ENCODE measurements around the gene LIPT2. TPM values are rescaled to one million over a fixed set of nuclear protein-coding genes. Genes with fewer than 3 reads are reported as not detected.

Gene LIPT2
- total RNA-seq, 4 donors from 2014 or later = 2.2 to 4.7 (median 3.4) TPM

DNA sequence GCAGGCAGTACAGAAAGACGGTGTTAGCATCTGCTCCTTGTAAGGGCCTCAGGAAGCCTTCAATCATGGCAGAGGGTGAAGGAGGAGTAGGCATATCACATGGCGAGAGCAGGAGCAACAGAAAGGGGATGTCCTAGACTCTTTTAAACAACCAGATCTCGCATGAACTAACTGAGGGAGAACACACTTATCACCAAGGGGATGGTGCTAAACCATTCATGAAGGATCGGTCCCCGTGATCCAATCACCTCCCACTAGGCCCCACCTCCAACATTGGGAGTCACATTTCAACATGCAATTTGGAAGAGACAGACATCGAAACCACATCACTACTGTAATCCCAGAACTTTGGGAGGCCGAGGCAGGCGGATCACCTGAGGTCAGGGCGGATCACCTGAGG is 39.9 kb upstream of the LIPT2 start:
- no peak for DNase-seq (ENCODE audit: low spot score)
- ATAC-seq (ENCODE audit: low FRiP score) = no peak
- TF ChIP-seq, protein P1, sequence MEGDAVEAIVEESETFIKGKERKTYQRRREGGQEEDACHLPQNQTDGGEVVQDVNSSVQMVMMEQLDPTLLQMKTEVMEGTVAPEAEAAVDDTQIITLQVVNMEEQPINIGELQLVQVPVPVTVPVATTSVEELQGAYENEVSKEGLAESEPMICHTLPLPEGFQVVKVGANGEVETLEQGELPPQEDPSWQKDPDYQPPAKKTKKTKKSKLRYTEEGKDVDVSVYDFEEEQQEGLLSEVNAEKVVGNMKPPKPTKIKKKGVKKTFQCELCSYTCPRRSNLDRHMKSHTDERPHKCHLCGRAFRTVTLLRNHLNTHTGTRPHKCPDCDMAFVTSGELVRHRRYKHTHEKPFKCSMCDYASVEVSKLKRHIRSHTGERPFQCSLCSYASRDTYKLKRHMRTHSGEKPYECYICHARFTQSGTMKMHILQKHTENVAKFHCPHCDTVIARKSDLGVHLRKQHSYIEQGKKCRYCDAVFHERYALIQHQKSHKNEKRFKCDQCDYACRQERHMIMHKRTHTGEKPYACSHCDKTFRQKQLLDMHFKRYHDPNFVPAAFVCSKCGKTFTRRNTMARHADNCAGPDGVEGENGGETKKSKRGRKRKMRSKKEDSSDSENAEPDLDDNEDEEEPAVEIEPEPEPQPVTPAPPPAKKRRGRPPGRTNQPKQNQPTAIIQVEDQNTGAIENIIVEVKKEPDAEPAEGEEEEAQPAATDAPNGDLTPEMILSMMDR (IDR thresholded peaks at IDR 0.05) = no peak

DNA sequence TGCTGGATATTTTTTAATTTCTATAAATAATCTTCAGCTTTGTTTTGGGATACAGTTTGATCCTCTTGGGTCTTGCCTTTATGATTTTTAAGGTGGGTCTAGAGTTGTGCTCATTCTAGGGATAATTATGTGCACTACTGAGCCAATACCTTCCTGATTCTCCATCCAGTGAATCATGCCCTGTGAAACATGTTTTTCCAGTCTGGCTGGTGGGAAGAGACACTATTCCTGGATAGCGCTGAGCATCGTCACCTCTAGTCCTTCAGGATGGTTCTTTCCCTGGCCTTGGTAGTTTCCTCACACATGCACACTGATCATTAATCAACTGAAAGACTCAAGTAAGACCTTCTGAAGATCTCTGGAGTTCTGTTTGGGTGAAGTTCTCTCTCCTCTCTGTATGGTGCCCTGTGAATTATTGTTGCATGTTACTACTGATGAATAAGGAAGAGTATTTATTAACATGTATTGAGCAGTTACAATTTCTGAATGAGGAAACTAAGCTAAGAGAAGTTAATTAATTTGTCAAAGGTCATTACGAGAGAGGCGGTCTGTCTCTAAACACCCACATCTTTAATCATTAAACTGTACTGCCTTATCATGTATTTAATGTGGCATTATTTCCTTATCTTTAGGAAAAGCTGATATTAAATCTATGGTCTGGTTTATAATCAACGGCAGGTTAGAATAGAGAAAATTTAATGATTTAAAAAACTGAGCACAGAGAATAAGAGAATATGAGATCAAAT is 39.1 kb upstream of the LIPT2 start:
- ATAC-seq (ENCODE audit: low FRiP score) (no peak), DNase-seq (ENCODE audit: low spot score) (no peak)
- TF ChIP-seq, protein P1 (IDR thresholded peaks at IDR 0.05) = no peak

DNA sequence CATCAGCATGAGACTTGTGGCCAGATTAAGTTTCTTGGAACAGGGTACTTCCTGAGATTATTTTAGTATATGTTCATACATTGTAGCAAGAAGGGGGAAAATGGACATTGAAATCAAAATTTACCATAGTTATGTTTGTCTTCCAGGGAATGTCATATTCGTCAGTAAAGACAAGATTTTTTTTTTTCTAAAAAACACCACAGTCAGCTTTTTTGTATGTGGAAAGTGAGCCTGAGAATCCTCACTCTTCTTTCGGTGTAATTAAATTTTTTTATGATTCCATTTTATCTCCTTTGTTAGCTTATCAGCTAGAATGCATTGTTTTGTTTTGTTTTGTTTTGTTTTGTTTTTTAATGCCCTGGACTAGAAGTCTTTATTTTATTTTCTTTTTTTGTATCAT is 31.5 kb upstream of the LIPT2 start:
- TF ChIP-seq, protein P1 (IDR thresholded peaks at IDR 0.05) = no peak
- ATAC-seq (ENCODE audit: low FRiP score) = no peak
- no peak for DNase-seq (ENCODE audit: low spot score)

DNA sequence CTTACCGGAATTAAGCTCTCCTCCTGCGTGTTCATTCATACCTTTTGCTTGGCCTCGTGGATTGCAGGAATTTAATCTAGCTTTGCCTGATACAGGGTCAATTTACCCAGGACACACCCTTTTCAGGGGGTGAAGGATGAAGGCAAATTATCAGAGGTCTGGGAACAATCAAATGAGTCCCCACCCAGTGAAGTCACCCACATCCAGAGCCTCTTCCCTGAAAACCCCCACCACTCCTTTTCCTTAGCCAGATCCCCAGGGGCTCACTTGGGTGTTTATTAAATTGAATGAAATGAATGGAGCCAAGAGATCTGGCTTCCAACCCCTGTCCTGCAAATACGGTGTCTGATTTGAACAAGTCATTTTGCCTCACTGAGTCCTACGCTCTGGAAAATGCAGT is 31.0 kb upstream of the LIPT2 start:
- TF ChIP-seq, protein P1 (IDR thresholded peaks at IDR 0.05) = no peak
- ATAC-seq (ENCODE audit: low FRiP score) (no peak), DNase-seq (ENCODE audit: low spot score) (no peak)

DNA sequence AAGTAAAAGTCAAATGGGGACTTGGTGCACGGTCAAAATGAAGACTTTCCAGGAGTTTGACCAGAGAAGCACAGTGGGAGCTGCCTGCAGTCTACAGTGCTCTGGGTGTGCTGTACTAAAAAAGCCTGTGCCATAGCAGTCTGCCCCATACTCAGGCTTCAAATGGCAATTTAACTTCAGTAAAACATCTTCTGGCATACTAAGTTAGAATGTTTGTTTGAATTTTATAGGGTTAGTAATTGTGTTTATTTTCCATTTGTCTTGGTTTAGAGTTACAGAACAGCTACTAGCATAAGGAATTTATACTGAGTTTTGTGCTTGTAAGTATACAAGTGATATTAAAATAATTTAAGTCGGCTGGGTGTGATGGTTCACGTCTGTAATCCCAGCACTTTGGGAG is 29.3 kb upstream of the LIPT2 start:
- TF ChIP-seq, protein P1 (IDR thresholded peaks at IDR 0.05) = no peak
- DNase-seq (ENCODE audit: low spot score) (no peak), ATAC-seq (ENCODE audit: low FRiP score) (no peak)

DNA sequence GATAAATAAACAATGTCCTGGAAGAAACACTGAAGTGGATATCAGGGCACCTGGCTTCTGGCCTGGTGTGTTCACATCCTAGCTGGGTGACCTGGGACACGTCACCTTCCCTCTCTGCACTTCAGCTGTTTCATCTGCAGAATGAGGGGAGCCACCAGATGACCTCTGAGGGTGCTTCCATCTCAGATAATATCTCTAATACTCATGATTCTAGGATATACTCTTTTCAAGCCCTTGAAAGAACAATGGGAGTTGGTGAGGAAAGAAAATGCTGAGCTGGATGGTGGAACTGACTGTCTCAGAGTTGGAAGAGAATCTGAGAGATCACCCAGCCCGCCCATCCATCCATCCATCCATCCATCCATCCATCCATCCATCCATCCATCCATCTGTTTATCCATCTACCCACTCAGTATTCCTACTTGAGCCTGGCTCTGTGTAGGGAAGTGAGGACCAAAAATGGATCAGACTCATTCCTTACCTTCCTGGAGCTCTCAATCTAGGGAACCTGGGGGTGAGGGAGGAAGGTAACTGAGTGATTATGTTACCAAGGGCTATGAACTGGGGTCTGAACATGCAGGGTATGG is 28.2 kb upstream of the LIPT2 start:
- TF ChIP-seq, protein P1 (IDR thresholded peaks at IDR 0.05) = no peak
- no peak for DNase-seq (ENCODE audit: low spot score)
- no peak for ATAC-seq (ENCODE audit: low FRiP score)
